Measurements from ENCODE around the gene NWD2.
"Not testable (repeated sequence)": the region's sequence is repeated elsewhere in the genome, so short reads cannot be mapped to it uniquely, and the experiment has no call there.

The NWD2 gene

GRCh38 chr4:37397505-37397904 is 153.0 kb downstream of the NWD2 start:
- DNase-seq = no peak

- DNase-seq = no peak
Measured at GRCh38 chr4:37400241-37400881, 155.8 kb downstream of the NWD2 start.

GRCh38 chr4:37407938-37408826 is 163.6 kb downstream of the NWD2 start:
- not testable (repeated sequence) for DNase-seq

GRCh38 chr4:37413612-37414011 is 169.1 kb downstream of the NWD2 start:
- not testable (repeated sequence) for DNase-seq

- DNase-seq = no peak
Measured at GRCh38 chr4:37415845-37416369, 171.4 kb downstream of the NWD2 start.

GRCh38 chr4:37421614-37422013 is 177.1 kb downstream of the NWD2 start:
- DNase-seq = no peak

- no peak for DNase-seq
Measured at GRCh38 chr4:37422102-37422501, 177.6 kb downstream of the NWD2 start.

- no peak for DNase-seq
Measured at GRCh38 chr4:37422638-37423037, 178.1 kb downstream of the NWD2 start.

- no peak for DNase-seq
Measured at GRCh38 chr4:37423310-37423709, 178.8 kb downstream of the NWD2 start.

- no peak for DNase-seq
Measured at GRCh38 chr4:37424753-37425152, 180.2 kb downstream of the NWD2 start.

GRCh38 chr4:37425857-37426256 is 181.3 kb downstream of the NWD2 start:
- DNase-seq = no peak

- no peak for DNase-seq
Measured at GRCh38 chr4:37427193-37427592, 182.7 kb downstream of the NWD2 start.

- DNase-seq = no peak
Measured at GRCh38 chr4:37429906-37430305, 185.4 kb downstream of the NWD2 start.

GRCh38 chr4:37430718-37431416 is 186.3 kb downstream of the NWD2 start:
- DNase-seq = no peak

- DNase-seq = no peak
Measured at GRCh38 chr4:37431417-37431743, 186.8 kb downstream of the NWD2 start.

- no peak for DNase-seq
Measured at GRCh38 chr4:37434469-37434868, 189.9 kb downstream of the NWD2 start.

GRCh38 chr4:37436546-37436945 is 192.0 kb downstream of the NWD2 start:
- DNase-seq = no peak

GRCh38 chr4:37437163-37437562 is 192.6 kb downstream of the NWD2 start:
- no peak for DNase-seq

GRCh38 chr4:37438564-37439279 is 194.2 kb downstream of the NWD2 start:
- no peak for DNase-seq

GRCh38 chr4:37439809-37440474 is 195.4 kb downstream of the NWD2 start:
- no peak for DNase-seq

GRCh38 chr4:37440501-37440900 is 196.0 kb downstream of the NWD2 start:
- DNase-seq = no peak
